K562 (cell line): Measurements from ENCODE around the gene ZNF559. TPM values are rescaled to one million over a fixed set of nuclear protein-coding genes. Genes with fewer than 3 reads are reported as not detected.
A peak's percentile ranks its signal among the peaks of the same experiment; 100 is the strongest.

Source experiments
- HLTF ChIP-seq: fragments of 450-650 bp; IDR thresholded peaks from 2 replicates; pipeline ENCODE4 v1.6.1; 2016
- KDM1A ChIP-seq, 2 experiments: fragments of 450-650 bp; IDR thresholded peaks; 2 replicates each; pipeline ENCODE4 v1.6.1; 2016; ENCODE audit warnings: mild to moderate bottlenecking in 2 of 2
- MEIS2 ChIP-seq: fragments of 450-650 bp; IDR thresholded peaks from 2 replicates; pipeline ENCODE4 v1.6.1; 2014; ENCODE audit warnings: mild to moderate bottlenecking; ENCODE audit not compliant: partially characterized antibody
- SRSF7 ChIP-seq: fragments of 200-400 bp; formaldehyde crosslinking; optimal IDR thresholded peaks from 2 replicates; pipeline ENCODE3; 2017; ENCODE audit warnings: mild to moderate bottlenecking, low read depth, low read length
- ZNF274 ChIP-seq: IDR thresholded peaks from 2 replicates; pipeline ENCODE4 v1.6.1; 2011; ENCODE audit warnings: low read depth, mild to moderate bottlenecking, low read length, moderate library complexity, borderline replicate concordance
- ZNF696 ChIP-seq: fragments of 250-450 bp; sonication (Bioruptor Pico); conservative IDR thresholded peaks from 2 replicates; pipeline ENCODE4 v1.4.0; 2020; ENCODE audit warnings: mild to moderate bottlenecking, moderate library complexity
- polyA plus RNA-seq, 8 experiments: library from polyadenylated mRNA; depleted of rRNA in 4 of 8; stranded (reverse) in 5 of 8; unstranded in 3 of 8; fragments of >200 nt; fragmentation: Nextera tagmentation in 2 of 8; fragmentation: Illumina TruSeq in 1 of 8; extraction: Ambion mirVana in 2 of 8; extraction: Trizol in 1 of 8; gene quantifications; 2 replicates each; pipeline versions ENCODE4 v1.2.1 to v1.2.3, GENCODE V29; 2011 to 2014; ENCODE audit warnings: inconsistent platforms in 1 of 8, missing spikeins in 1 of 8
- total RNA-seq, 7 experiments: library from RNA; depleted of rRNA in 6 of 7; stranded (reverse); fragments of >200 nt in 6 of 7; fragmentation: Illumina TruSeq in 2 of 7; extraction: Trizol in 2 of 7; gene quantifications; 2 replicates each; pipeline versions ENCODE4 v1.2.1 to v1.2.3, GENCODE V29; 2011 to 2021; ENCODE audit warnings: low replicate concordance in 1 of 7
- TF ChIP-seq, protein P1 (sequence below): sonication (generic); formaldehyde crosslinking; IDR thresholded peaks from 2 replicates; pipeline ENCODE4 v1.8.0; 2022; ENCODE audit warnings: mild to moderate bottlenecking, missing genetic modification reagents, borderline replicate concordance
- TF ChIP-seq, protein P2 (sequence below): fragments of 250-450 bp; sonication (Bioruptor Pico); IDR thresholded peaks from 2 replicates; pipeline ENCODE4 v1.8.0; 2021; ENCODE audit warnings: moderate library complexity, mild to moderate bottlenecking, inconsistent platforms
- TF ChIP-seq, protein P3 (sequence below): fragments of 450-650 bp; IDR thresholded peaks from 2 replicates; pipeline ENCODE4 v1.6.1; 2017; ENCODE audit warnings: mild to moderate bottlenecking, moderate library complexity
- TF ChIP-seq, protein P4 (sequence below): fragments of 450-650 bp; IDR thresholded peaks from one replicate; pipeline ENCODE4 v1.6.1; 2018; ENCODE audit warnings: mild to moderate bottlenecking, moderate library complexity; ENCODE audit not compliant: partially characterized antibody
- TF ChIP-seq, protein P5 (sequence below): fragments of 450-650 bp; IDR thresholded peaks from 2 replicates; pipeline ENCODE4 v1.6.1; 2016; ENCODE audit warnings: low read depth

The ZNF559 gene
- total and polyA plus RNA-seq, 9 of the 15 experiments (the other 6 are each of a cell fraction or from before 2014, with no cell fraction given), result 4.0 to 21.5 (median 11.5) TPM

DNA sequence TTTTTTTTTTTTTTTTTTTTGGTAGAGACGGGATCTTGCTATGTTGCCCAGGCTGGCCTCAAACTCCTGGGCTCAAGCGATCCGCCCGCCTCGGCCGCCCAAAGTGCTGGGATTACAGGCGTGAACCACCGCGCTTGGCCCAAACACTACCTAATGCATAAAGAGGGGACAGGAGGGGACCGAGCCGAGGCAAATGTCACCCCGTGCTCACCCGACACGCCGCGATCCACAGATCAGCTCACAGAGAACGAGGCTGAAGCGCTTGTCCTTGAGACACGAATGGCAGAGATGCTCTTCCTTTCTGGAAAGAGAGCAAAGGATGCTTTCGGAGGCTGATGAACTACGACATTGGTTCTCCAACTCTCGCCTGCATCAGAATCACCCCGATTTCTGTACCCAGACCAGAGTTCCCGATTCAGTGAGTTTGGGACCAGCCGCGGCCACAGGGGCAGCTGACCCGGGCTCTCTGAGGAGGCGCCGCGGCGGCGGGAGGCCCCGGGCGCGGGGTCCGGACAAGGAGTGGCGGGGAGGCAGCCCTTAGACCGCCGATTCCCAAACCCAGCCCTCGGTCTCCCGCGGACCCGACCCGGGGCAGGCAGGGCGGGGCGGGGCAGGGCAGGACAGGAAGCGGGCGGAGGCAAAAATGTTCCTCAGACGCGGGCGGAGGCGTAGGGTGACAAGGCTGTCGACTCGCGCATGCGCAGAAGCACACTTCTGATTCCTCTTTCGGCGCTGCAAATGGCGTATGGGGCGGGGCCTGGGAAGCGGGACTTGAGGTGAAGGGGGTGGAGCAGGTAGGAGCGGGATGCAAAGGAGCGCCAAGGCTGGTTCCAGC is 14.6 kb upstream of the ZNF559 start, which contains the start of gene ZNF699 (continued):
- TF ChIP-seq, protein P1, sequence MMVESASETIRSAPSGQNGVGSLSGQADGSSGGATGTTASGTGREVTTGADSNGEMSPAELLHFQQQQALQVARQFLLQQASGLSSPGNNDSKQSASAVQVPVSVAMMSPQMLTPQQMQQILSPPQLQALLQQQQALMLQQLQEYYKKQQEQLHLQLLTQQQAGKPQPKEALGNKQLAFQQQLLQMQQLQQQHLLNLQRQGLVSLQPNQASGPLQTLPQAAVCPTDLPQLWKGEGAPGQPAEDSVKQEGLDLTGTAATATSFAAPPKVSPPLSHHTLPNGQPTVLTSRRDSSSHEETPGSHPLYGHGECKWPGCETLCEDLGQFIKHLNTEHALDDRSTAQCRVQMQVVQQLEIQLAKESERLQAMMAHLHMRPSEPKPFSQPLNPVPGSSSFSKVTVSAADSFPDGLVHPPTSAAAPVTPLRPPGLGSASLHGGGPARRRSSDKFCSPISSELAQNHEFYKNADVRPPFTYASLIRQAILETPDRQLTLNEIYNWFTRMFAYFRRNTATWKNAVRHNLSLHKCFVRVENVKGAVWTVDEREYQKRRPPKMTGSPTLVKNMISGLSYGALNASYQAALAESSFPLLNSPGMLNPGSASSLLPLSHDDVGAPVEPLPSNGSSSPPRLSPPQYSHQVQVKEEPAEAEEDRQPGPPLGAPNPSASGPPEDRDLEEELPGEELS, result no peak
- TF ChIP-seq ZNF696 (CRISPR knock-in tag), result no peak
- TF ChIP-seq, protein P2, sequence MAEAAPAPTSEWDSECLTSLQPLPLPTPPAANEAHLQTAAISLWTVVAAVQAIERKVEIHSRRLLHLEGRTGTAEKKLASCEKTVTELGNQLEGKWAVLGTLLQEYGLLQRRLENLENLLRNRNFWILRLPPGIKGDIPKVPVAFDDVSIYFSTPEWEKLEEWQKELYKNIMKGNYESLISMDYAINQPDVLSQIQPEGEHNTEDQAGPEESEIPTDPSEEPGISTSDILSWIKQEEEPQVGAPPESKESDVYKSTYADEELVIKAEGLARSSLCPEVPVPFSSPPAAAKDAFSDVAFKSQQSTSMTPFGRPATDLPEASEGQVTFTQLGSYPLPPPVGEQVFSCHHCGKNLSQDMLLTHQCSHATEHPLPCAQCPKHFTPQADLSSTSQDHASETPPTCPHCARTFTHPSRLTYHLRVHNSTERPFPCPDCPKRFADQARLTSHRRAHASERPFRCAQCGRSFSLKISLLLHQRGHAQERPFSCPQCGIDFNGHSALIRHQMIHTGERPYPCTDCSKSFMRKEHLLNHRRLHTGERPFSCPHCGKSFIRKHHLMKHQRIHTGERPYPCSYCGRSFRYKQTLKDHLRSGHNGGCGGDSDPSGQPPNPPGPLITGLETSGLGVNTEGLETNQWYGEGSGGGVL (CRISPR knock-in tag), result no peak
- TF ChIP-seq HLTF, result no peak
- TF ChIP-seq, protein P3, sequence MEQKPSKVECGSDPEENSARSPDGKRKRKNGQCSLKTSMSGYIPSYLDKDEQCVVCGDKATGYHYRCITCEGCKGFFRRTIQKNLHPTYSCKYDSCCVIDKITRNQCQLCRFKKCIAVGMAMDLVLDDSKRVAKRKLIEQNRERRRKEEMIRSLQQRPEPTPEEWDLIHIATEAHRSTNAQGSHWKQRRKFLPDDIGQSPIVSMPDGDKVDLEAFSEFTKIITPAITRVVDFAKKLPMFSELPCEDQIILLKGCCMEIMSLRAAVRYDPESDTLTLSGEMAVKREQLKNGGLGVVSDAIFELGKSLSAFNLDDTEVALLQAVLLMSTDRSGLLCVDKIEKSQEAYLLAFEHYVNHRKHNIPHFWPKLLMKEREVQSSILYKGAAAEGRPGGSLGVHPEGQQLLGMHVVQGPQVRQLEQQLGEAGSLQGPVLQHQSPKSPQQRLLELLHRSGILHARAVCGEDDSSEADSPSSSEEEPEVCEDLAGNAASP, result no peak
- TF ChIP-seq KDM1A (IDR thresholded peaks at IDR 0.05), result peak; percentile 70 to 76; a peak in 3 of 4 replicates
- TF ChIP-seq ZNF274, result no peak
- TF ChIP-seq, protein P4, sequence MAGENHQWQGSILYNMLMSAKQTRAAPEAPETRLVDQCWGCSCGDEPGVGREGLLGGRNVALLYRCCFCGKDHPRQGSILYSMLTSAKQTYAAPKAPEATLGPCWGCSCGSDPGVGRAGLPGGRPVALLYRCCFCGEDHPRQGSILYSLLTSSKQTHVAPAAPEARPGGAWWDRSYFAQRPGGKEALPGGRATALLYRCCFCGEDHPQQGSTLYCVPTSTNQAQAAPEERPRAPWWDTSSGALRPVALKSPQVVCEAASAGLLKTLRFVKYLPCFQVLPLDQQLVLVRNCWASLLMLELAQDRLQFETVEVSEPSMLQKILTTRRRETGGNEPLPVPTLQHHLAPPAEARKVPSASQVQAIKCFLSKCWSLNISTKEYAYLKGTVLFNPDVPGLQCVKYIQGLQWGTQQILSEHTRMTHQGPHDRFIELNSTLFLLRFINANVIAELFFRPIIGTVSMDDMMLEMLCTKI, result no peak
- no peak for TF ChIP-seq SRSF7
- TF ChIP-seq, protein P5, sequence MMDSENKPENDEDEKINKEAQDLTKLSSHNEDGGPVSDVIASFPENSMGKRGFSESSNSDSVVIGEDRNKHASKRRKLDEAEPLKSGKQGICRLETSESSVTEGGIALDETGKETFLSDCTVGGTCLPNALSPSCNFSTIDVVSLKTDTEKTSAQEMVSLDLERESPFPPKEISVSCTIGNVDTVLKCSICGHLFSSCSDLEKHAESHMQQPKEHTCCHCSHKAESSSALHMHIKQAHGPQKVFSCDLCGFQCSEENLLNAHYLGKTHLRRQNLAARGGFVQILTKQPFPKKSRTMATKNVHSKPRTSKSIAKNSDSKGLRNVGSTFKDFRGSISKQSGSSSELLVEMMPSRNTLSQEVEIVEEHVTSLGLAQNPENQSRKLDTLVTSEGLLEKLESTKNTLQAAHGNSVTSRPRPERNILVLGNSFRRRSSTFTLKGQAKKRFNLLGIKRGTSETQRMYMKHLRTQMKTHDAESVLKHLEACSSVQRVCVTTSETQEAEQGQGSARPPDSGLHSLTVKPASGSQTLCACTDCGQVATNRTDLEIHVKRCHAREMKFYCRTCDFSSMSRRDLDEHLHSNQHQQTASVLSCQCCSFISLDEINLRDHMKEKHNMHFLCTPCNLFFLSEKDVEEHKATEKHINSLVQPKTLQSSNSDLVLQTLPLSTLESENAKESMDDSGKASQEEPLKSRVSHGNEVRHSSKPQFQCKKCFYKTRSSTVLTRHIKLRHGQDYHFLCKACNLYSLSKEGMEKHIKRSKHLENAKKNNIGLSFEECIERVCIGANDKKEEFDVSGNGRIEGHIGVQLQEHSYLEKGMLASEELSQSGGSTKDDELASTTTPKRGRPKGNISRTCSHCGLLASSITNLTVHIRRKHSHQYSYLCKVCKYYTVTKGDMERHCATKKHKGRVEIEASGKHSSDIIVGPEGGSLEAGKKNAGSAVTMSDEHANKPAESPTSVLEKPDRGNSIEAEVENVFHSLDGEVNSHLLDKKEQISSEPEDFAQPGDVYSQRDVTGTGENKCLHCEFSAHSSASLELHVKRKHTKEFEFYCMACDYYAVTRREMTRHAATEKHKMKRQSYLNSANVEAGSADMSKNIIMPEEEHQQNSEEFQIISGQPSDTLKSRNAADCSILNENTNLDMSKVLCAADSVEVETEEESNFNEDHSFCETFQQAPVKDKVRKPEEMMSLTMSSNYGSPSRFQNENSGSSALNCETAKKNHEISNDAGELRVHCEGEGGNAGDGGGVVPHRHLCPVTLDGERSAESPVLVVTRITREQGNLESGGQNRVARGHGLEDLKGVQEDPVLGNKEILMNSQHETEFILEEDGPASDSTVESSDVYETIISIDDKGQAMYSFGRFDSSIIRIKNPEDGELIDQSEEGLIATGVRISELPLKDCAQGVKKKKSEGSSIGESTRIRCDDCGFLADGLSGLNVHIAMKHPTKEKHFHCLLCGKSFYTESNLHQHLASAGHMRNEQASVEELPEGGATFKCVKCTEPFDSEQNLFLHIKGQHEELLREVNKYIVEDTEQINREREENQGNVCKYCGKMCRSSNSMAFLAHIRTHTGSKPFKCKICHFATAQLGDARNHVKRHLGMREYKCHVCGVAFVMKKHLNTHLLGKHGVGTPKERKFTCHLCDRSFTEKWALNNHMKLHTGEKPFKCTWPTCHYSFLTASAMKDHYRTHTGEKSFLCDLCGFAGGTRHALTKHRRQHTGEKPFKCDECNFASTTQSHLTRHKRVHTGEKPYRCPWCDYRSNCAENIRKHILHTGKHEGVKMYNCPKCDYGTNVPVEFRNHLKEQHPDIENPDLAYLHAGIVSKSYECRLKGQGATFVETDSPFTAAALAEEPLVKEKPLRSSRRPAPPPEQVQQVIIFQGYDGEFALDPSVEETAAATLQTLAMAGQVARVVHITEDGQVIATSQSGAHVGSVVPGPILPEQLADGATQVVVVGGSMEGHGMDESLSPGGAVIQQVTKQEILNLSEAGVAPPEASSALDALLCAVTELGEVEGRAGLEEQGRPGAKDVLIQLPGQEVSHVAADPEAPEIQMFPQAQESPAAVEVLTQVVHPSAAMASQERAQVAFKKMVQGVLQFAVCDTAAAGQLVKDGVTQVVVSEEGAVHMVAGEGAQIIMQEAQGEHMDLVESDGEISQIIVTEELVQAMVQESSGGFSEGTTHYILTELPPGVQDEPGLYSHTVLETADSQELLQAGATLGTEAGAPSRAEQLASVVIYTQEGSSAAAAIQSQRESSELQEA, result peak; percentile 88
- TF ChIP-seq MEIS2, result peak; percentile 92
